ENCODE results near the gene GARS1.

DNA sequence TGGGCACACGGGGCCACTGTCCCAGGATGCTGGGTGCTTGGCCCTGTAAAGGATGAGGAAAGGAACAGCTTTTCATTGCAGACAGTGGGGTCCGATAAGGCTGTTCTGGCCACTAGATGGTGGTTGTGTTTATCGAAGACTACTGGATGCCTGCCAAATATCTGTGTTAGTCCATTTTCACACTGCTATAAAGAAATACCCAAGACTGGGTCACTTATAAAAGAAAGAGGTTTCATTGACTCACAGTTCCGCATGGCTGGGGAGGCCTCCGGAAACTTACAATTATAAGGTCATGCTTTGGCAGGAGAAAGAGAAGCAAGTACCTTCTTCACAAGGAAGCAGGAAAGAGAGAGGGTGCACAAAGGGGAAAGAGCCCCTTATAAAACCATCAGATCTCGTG is 32.2 kb upstream of the GARS1 start:
- TF ChIP-seq, protein P1, sequence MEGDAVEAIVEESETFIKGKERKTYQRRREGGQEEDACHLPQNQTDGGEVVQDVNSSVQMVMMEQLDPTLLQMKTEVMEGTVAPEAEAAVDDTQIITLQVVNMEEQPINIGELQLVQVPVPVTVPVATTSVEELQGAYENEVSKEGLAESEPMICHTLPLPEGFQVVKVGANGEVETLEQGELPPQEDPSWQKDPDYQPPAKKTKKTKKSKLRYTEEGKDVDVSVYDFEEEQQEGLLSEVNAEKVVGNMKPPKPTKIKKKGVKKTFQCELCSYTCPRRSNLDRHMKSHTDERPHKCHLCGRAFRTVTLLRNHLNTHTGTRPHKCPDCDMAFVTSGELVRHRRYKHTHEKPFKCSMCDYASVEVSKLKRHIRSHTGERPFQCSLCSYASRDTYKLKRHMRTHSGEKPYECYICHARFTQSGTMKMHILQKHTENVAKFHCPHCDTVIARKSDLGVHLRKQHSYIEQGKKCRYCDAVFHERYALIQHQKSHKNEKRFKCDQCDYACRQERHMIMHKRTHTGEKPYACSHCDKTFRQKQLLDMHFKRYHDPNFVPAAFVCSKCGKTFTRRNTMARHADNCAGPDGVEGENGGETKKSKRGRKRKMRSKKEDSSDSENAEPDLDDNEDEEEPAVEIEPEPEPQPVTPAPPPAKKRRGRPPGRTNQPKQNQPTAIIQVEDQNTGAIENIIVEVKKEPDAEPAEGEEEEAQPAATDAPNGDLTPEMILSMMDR (IDR thresholded peaks at IDR 0.05) = no peak
- no peak for TF ChIP-seq POLR2A (IDR thresholded peaks at IDR 0.05)
